ENCODE data around the gene DTNB.

DNA sequence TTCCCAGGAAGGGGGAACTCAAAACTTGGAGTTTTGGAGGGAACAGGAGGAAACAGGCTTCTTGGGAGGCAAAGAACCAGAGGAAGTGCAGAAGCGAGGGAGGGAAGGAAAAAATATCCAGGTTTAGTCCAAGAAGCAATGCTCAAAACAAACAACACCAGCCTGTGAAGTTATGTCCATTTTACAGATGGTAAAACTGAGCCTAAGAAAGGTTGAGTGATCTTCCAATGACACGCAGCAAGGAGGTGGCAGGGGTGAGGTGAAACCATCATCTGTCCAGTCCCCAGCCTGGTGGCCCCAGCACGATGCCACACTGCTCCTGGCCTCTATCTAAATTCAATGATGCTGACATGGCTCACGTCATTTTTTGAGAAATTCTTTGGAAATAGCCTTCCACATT is 342.4 kb downstream of the DTNB start:
- TF ChIP-seq, protein P1, sequence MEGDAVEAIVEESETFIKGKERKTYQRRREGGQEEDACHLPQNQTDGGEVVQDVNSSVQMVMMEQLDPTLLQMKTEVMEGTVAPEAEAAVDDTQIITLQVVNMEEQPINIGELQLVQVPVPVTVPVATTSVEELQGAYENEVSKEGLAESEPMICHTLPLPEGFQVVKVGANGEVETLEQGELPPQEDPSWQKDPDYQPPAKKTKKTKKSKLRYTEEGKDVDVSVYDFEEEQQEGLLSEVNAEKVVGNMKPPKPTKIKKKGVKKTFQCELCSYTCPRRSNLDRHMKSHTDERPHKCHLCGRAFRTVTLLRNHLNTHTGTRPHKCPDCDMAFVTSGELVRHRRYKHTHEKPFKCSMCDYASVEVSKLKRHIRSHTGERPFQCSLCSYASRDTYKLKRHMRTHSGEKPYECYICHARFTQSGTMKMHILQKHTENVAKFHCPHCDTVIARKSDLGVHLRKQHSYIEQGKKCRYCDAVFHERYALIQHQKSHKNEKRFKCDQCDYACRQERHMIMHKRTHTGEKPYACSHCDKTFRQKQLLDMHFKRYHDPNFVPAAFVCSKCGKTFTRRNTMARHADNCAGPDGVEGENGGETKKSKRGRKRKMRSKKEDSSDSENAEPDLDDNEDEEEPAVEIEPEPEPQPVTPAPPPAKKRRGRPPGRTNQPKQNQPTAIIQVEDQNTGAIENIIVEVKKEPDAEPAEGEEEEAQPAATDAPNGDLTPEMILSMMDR (IDR thresholded peaks at IDR 0.05), result no peak
- TF ChIP-seq POLR2AphosphoS5 (IDR thresholded peaks at IDR 0.05; ENCODE audit: insufficient read depth in 1 of 2, low read depth in 1 of 2) (no peak), POLR2A (IDR thresholded peaks at IDR 0.05) (no peak)

All from vagina (tissue), 2 donors.